HepG2 (cell line): ENCODE results near the gene FIZ1. TPM values are rescaled to one million over a fixed set of nuclear protein-coding genes. Genes with fewer than 3 reads are reported as not detected.

Experiments
- AKAP8 ChIP-seq: sonication (generic); formaldehyde crosslinking; IDR thresholded peaks from 2 replicates; pipeline ENCODE4 v1.5.1; 2020; ENCODE audit warnings: mild to moderate bottlenecking, missing genetic modification reagents
- GABPB1 ChIP-seq: IDR thresholded peaks from 2 replicates; pipeline ENCODE4 v1.6.1; 2016; ENCODE audit warnings: mild to moderate bottlenecking, missing genetic modification reagents, moderate library complexity, missing compliant biosample characterization
- GZF1 ChIP-seq: sonication (generic); formaldehyde crosslinking; IDR thresholded peaks from 2 replicates; pipeline ENCODE4 v1.5.1; 2020; ENCODE audit warnings: mild to moderate bottlenecking, missing genetic modification reagents
- HNF4G ChIP-seq, 2 experiments: sonication (generic) in 1 of 2; formaldehyde crosslinking in 1 of 2; IDR thresholded peaks; 2 replicates each; pipeline versions ENCODE4 v1.4.0 to v1.6.1; 2011 to 2020; ENCODE audit warnings: borderline replicate concordance in 2 of 2, low read depth in 2 of 2, mild to moderate bottlenecking in 2 of 2, low read length in 1 of 2, missing genetic modification reagents in 1 of 2, moderate library complexity in 1 of 2
- KDM4B ChIP-seq: sonication (generic); formaldehyde crosslinking; IDR thresholded peaks from 2 replicates; pipeline ENCODE4 v1.4.0; 2020; ENCODE audit warnings: missing genetic modification reagents
- MATR3 ChIP-seq: sonication (generic); formaldehyde crosslinking; IDR thresholded peaks from 2 replicates; pipeline ENCODE4 v1.4.0; 2020; ENCODE audit warnings: missing genetic modification reagents
- NFE2L2 ChIP-seq: fragments of 150-350 bp; IDR thresholded peaks from 2 replicates; pipeline ENCODE4 v1.6.1; 2014; ENCODE audit warnings: low read length
- ONECUT2 ChIP-seq: sonication (generic); formaldehyde crosslinking; IDR thresholded peaks from 2 replicates; pipeline ENCODE4 v1.4.0; 2020; ENCODE audit warnings: missing genetic modification reagents
- PITX1 ChIP-seq: sonication (generic); formaldehyde crosslinking; IDR thresholded peaks from 2 replicates; pipeline ENCODE4 v1.5.1; 2020; ENCODE audit warnings: mild to moderate bottlenecking, missing genetic modification reagents
- PRPF4 ChIP-seq: fragments of 200-400 bp; formaldehyde crosslinking; IDR thresholded peaks from 2 replicates; pipeline ENCODE4 v1.6.1; 2016; ENCODE audit warnings: low read length, low read depth; ENCODE audit not compliant: poor library complexity, severe bottlenecking
- RAD51 ChIP-seq: fragments of 450-650 bp; IDR thresholded peaks from 2 replicates; pipeline ENCODE4 v1.6.1; 2016; ENCODE audit warnings: borderline replicate concordance
- SYNCRIP ChIP-seq: fragments of 200-400 bp; formaldehyde crosslinking; IDR thresholded peaks from 2 replicates; pipeline ENCODE4 v1.6.1; 2018; ENCODE audit warnings: mild to moderate bottlenecking, low read depth, low read length; ENCODE audit not compliant: insufficient read depth
- ZEB1 ChIP-seq: IDR thresholded peaks from 2 replicates; pipeline ENCODE4 v1.6.1; 2012; ENCODE audit warnings: mild to moderate bottlenecking, low read depth, inconsistent platforms; ENCODE audit not compliant: insufficient replicate concordance
- ZFP37 ChIP-seq: sonication (generic); formaldehyde crosslinking; IDR thresholded peaks from 2 replicates; pipeline ENCODE4 v1.4.0; 2020; ENCODE audit warnings: missing genetic modification reagents, borderline replicate concordance
- ZNF780A ChIP-seq: sonication (generic); formaldehyde crosslinking; IDR thresholded peaks from 2 replicates; pipeline ENCODE4 v1.8.0; 2022; ENCODE audit warnings: mild to moderate bottlenecking, missing genetic modification reagents, moderate library complexity
- polyA plus RNA-seq, 8 experiments: library from polyadenylated mRNA; depleted of rRNA in 3 of 8; stranded (reverse) in 7 of 8; unstranded in 1 of 8; fragments of >200 nt; fragmentation: Illumina TruSeq in 4 of 8; extraction: Trizol in 4 of 8; gene quantifications; 2 replicates each; pipeline versions ENCODE4 v1.2.1 to v1.2.3, GENCODE V29; 2011 to 2016; ENCODE audit warnings: low read depth in 4 of 8, missing spikeins in 1 of 8, mixed read lengths in 1 of 8; ENCODE audit not compliant: insufficient read depth in 1 of 8
- total RNA-seq, 5 experiments: library from RNA; depleted of rRNA; stranded (reverse); fragments of >200 nt; fragmentation: Illumina TruSeq; extraction: Trizol; gene quantifications; 2 replicates each; pipeline ENCODE4 v1.2.3, GENCODE V29; 2016; ENCODE audit warnings: low read depth in 1 of 5
- TF ChIP-seq, protein P1 (sequence below): sonication (generic); formaldehyde crosslinking; IDR thresholded peaks from 2 replicates; pipeline ENCODE4; 2020; ENCODE audit warnings: missing genetic modification reagents, mild to moderate bottlenecking, borderline replicate concordance
- TF ChIP-seq, protein P2 (sequence below), 2 experiments: fragments of 450-650 bp in 1 of 2; sonication (generic) in 1 of 2; formaldehyde crosslinking in 1 of 2; IDR thresholded peaks; 2 replicates each; pipeline versions ENCODE4 v1.6.1 to v1.8.0; 2016 to 2022; ENCODE audit warnings: antibody characterized with exemption in 1 of 2, mild to moderate bottlenecking in 1 of 2, missing genetic modification reagents in 1 of 2

The FIZ1 gene
- total and polyA plus RNA-seq, 2 of the 13 experiments (the other 11 are each of a cell fraction or from before 2014, with no cell fraction given), result 3.6 to 5.9 TPM

DNA sequence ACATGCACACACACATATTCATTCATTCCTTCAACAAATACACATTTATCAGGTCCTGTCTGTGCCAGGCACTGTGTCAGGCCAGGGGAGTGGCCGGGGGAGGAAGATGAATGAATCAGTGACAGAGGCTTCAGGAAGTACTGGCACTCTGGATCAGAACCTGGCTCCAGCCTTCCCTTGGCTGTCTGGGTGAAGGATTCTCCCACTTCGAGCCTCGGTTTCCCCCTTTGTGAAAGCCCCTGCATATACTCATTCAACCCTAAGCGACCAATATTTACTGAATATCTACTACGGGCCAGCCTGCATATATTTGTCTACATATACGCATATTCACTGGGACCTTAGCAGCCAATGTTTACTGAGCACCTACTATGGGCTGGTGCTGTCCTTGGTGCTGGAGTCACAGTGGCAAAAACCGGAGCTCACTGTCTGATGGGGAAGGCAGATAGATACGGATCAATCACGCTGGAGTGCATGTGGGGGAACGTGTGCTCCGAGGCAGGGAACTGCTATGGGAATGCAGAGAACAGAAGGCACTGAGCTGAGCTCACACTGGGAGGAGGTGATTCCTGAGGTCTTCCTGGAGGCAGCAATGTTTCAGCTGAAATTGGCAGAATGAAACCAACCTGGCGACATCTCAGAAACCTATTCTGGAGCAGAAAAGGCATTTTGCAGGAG is 18.0 kb downstream of the FIZ1 start (continued):
- 0 out of 2 replicates have a peak, but pooled peaks have one; percentile 82 for TF ChIP-seq ZFP37 (CRISPR knock-in tag)
- TF ChIP-seq NFE2L2, result no peak
- no peak for TF ChIP-seq HNF4G (IDR thresholded peaks at IDR 0.05; ENCODE audit: borderline replicate concordance, low read depth, low read length)
- no peak for TF ChIP-seq HNF4G (CRISPR knock-in tag; IDR thresholded peaks at IDR 0.05; ENCODE audit: borderline replicate concordance, low read depth)
- TF ChIP-seq, protein P1, sequence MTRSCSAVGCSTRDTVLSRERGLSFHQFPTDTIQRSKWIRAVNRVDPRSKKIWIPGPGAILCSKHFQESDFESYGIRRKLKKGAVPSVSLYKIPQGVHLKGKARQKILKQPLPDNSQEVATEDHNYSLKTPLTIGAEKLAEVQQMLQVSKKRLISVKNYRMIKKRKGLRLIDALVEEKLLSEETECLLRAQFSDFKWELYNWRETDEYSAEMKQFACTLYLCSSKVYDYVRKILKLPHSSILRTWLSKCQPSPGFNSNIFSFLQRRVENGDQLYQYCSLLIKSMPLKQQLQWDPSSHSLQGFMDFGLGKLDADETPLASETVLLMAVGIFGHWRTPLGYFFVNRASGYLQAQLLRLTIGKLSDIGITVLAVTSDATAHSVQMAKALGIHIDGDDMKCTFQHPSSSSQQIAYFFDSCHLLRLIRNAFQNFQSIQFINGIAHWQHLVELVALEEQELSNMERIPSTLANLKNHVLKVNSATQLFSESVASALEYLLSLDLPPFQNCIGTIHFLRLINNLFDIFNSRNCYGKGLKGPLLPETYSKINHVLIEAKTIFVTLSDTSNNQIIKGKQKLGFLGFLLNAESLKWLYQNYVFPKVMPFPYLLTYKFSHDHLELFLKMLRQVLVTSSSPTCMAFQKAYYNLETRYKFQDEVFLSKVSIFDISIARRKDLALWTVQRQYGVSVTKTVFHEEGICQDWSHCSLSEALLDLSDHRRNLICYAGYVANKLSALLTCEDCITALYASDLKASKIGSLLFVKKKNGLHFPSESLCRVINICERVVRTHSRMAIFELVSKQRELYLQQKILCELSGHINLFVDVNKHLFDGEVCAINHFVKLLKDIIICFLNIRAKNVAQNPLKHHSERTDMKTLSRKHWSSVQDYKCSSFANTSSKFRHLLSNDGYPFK, result no peak; the same call in 1 of the 2 replicates
- TF ChIP-seq MATR3 (CRISPR knock-in tag), result no peak
- TF ChIP-seq GZF1, result no peak; the same call in 1 of the 2 replicates
- no peak for TF ChIP-seq ZEB1
- TF ChIP-seq ONECUT2, result 0 out of 2 replicates have a peak, but pooled peaks have one; percentile 42
- TF ChIP-seq RAD51, result no peak
- no peak; the same call in 1 of the 2 replicates for TF ChIP-seq AKAP8 (CRISPR knock-in tag)
- TF ChIP-seq ZNF780A (CRISPR knock-in tag), result peak; percentile 85; the same call in 1 of the 2 replicates
- no peak for TF ChIP-seq PITX1 (CRISPR knock-in tag)
- no peak for TF ChIP-seq PRPF4
- TF ChIP-seq KDM4B (CRISPR knock-in tag), result 0 out of 2 replicates have a peak, but pooled peaks have one; percentile 44
- TF ChIP-seq, protein P2, sequence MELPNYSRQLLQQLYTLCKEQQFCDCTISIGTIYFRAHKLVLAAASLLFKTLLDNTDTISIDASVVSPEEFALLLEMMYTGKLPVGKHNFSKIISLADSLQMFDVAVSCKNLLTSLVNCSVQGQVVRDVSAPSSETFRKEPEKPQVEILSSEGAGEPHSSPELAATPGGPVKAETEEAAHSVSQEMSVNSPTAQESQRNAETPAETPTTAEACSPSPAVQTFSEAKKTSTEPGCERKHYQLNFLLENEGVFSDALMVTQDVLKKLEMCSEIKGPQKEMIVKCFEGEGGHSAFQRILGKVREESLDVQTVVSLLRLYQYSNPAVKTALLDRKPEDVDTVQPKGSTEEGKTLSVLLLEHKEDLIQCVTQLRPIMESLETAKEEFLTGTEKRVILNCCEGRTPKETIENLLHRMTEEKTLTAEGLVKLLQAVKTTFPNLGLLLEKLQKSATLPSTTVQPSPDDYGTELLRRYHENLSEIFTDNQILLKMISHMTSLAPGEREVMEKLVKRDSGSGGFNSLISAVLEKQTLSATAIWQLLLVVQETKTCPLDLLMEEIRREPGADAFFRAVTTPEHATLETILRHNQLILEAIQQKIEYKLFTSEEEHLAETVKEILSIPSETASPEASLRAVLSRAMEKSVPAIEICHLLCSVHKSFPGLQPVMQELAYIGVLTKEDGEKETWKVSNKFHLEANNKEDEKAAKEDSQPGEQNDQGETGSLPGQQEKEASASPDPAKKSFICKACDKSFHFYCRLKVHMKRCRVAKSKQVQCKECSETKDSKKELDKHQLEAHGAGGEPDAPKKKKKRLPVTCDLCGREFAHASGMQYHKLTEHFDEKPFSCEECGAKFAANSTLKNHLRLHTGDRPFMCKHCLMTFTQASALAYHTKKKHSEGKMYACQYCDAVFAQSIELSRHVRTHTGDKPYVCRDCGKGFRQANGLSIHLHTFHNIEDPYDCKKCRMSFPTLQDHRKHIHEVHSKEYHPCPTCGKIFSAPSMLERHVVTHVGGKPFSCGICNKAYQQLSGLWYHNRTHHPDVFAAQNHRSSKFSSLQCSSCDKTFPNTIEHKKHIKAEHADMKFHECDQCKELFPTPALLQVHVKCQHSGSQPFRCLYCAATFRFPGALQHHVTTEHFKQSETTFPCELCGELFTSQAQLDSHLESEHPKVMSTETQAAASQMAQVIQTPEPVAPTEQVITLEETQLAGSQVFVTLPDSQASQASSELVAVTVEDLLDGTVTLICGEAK (IDR thresholded peaks at IDR 0.05), result no peak
- TF ChIP-seq, protein P2 (CRISPR knock-in tag; IDR thresholded peaks at IDR 0.05), result no peak
- no peak for TF ChIP-seq SYNCRIP
- peak; percentile 11 for TF ChIP-seq GABPB1 (CRISPR knock-in tag)
